ENCODE measurements around the gene SLC11A1.

DNA sequence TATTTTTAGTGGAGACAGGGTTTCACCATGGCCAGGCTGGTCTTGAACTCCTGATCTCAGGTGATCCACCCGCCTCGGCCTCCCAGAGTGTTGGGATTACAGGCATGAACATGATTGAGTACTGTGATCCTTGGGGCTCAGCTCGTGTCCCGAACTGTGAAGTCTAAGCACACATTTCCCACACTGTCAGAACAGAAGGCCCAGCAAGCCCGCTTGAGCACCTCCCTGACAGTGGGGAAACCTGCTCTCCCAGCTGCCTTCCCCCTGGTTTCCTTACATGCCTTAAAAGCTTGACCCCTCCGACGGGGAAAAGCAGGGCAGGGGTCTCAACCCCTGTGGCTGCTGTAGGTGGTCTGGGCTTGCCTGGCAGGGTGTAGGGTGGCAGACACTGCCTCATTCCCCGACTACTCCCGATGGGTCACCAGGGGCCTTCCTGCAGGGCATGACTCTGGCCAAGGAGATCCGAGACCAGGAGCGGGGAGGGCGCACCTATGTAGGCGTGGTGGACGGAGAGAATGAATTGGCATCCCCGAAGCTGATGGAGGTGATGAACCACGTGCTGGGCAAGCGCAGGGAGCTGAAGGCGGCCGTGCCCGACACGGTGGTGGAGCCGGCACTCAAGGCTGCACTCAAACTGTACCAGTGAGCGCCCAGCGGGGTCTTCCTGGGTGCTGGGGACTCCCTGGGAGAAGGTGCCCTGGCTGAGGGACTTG is 46.9 kb downstream of the SLC11A1 start:
- TF ChIP-seq, protein P1, sequence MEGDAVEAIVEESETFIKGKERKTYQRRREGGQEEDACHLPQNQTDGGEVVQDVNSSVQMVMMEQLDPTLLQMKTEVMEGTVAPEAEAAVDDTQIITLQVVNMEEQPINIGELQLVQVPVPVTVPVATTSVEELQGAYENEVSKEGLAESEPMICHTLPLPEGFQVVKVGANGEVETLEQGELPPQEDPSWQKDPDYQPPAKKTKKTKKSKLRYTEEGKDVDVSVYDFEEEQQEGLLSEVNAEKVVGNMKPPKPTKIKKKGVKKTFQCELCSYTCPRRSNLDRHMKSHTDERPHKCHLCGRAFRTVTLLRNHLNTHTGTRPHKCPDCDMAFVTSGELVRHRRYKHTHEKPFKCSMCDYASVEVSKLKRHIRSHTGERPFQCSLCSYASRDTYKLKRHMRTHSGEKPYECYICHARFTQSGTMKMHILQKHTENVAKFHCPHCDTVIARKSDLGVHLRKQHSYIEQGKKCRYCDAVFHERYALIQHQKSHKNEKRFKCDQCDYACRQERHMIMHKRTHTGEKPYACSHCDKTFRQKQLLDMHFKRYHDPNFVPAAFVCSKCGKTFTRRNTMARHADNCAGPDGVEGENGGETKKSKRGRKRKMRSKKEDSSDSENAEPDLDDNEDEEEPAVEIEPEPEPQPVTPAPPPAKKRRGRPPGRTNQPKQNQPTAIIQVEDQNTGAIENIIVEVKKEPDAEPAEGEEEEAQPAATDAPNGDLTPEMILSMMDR (IDR thresholded peaks at IDR 0.05), result no peak
- TF ChIP-seq POLR2A (IDR thresholded peaks at IDR 0.05), result no peak

Measured in vagina (tissue), 2 donors.